ENCODE data around the gene NRBF2. TPM values are rescaled to one million over a fixed set of nuclear protein-coding genes. Genes with fewer than 3 reads are reported as not detected.

The NRBF2 gene
- total and polyA plus RNA-seq, 12 donors: 5.4 to 23.1 (median 13.9) TPM

DNA sequence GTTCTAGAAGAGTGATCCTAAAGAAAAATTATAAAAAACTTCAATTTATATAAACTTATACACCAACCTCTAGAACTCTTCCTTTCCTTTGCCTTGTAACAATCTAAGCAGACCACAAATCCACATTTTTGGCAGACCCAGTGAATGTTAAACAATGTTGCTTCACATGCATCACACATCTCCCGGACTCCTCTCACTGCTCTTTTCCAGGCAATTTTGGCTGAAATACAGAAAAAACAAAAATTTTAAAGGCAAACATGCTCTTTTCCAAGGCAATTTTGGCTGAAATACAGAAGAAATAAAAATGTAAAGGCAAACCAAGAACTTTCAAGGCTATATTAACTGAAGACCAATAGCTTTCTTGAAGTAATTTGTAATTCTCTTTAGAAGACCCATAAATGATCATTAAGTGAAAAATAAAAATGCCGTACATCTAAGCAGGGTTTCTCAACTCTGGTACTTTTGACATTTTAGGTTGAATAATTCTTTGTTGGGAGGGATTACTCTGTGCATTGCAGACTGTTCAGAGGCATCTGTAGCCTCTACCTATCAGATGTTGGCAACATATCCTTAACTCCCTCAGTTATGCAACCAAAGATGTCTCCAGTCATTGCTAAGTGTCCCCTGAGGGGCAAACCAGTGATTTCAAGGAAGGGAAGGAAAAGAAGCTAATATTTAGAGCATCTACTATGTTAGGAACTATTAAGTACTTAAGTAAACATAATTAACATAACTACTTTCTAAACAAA is 64.4 kb downstream of the NRBF2 start:
- Histone ChIP-seq H3K27ac (no peak overlapping the region), H3K9me3 (replicated peaks in 1 of 3) (no peaks in the 10 kb centered on the region), H3K36me3 (replicated peaks in 1 of 2) (peaks cover 0 to 17% of the 10 kb centered on the region in 2 donors), H3K27me3 (no peaks in the 10 kb centered on the region), H3K4me1 (replicated peaks in 1 of 2) (no peaks in the 10 kb centered on the region), H3K4me3 (no peak overlapping the region)
- 61 to 74% (median 67%) methylated on average over 2 of the region's 2 CpGs for whole genome bisulfite sequencing, 4 donors
- intact Hi-C loops (cut with DNase I): no loop called here
- no peak for TF ChIP-seq POLR2A (IDR thresholded peaks at IDR 0.05)
- TF ChIP-seq, protein P1, sequence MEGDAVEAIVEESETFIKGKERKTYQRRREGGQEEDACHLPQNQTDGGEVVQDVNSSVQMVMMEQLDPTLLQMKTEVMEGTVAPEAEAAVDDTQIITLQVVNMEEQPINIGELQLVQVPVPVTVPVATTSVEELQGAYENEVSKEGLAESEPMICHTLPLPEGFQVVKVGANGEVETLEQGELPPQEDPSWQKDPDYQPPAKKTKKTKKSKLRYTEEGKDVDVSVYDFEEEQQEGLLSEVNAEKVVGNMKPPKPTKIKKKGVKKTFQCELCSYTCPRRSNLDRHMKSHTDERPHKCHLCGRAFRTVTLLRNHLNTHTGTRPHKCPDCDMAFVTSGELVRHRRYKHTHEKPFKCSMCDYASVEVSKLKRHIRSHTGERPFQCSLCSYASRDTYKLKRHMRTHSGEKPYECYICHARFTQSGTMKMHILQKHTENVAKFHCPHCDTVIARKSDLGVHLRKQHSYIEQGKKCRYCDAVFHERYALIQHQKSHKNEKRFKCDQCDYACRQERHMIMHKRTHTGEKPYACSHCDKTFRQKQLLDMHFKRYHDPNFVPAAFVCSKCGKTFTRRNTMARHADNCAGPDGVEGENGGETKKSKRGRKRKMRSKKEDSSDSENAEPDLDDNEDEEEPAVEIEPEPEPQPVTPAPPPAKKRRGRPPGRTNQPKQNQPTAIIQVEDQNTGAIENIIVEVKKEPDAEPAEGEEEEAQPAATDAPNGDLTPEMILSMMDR (IDR thresholded peaks at IDR 0.05): no peak
- no peak for DNase-seq

DNA sequence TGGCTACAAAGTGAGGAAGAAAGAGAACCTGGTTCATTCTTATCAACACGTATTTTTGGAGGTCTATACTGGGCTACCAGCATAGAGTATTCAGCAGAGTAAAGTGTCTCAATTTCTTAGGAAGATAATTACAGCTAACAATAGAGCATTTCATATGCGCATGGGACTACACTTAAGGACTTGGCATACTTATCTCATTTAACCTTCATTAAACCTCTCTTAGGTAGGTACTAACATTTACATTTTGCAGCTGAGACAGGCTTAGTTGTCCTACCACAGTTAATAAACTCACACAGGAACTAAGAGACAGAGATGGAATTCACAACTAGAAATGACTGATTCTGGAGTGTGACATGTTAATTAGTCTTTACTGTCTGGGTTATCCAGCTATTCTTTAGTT is 66.6 kb downstream of the NRBF2 start:
- Histone ChIP-seq H3K9me3 (replicated peaks in 1 of 3) (no peaks in the 10 kb centered on the region), H3K36me3 (replicated peaks in 1 of 2) (peaks cover 0 to 5% of the 10 kb centered on the region in 2 donors), H3K27ac (no peak overlapping the region), H3K4me3 (no peak overlapping the region), H3K27me3 (no peaks in the 10 kb centered on the region), H3K4me1 (replicated peaks in 1 of 2) (peaks cover 0 to 3% of the 10 kb centered on the region in 2 donors)
- intact Hi-C loops (cut with DNase I): loop anchor here in 1 of 2 donors (10.0 kb wide), 1 partner anchor 425 kb away; no protein-coding TSS in a partner anchor
- no peak for TF ChIP-seq POLR2A (IDR thresholded peaks at IDR 0.05)
- TF ChIP-seq, protein P1 (IDR thresholded peaks at IDR 0.05): no peak
- no peak for DNase-seq
- 89 to 99% (median 95%) methylated on average over 2 of the region's 2 CpGs for WGBS, 4 donors

DNA sequence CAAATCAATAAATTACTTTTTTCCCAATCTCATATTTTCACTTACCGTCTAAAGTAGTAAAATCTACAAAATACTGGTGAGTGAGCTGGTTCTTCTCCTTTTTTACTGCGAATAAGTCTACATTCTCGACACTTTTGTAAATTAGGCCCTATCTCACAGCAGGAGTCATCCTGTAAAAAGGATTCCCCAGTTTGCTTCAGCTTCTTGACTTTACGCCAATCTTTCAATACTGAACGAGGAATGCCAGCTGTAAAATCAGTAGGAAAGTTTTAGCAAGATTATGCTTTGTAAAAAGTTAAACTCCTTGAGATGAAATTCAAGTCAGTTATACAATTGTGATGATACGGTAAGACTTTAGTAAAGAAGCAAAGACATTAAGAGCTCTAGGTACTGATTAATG is 67.3 kb downstream of the NRBF2 start:
- no peak overlapping the region for H3K4me3 ChIP-seq
- no peaks in the 10 kb centered on the region for H3K9me3 ChIP-seq (replicated peaks in 1 of 3)
- no peak for DNase-seq
- H3K27me3 ChIP-seq: no peaks in the 10 kb centered on the region
- intact Hi-C loops (cut with DNase I): loop anchor here in 1 of 2 donors (10.0 kb wide), 1 partner anchor 424 kb away; no protein-coding TSS in a partner anchor
- peaks cover 0 to 5% of the 10 kb centered on the region in 2 donors for H3K4me1 ChIP-seq (replicated peaks in 1 of 2)
- 68 to 72% (median 71%) methylated on average over 6 of the region's 6 CpGs for WGBS, 4 donors
- no peak overlapping the region for H3K27ac ChIP-seq
- TF ChIP-seq, protein P1 (IDR thresholded peaks at IDR 0.05): no peak
- TF ChIP-seq POLR2A (IDR thresholded peaks at IDR 0.05): no peak
- H3K36me3 ChIP-seq (replicated peaks in 1 of 2): peaks cover 0 to 5% of the 10 kb centered on the region in 2 donors

DNA sequence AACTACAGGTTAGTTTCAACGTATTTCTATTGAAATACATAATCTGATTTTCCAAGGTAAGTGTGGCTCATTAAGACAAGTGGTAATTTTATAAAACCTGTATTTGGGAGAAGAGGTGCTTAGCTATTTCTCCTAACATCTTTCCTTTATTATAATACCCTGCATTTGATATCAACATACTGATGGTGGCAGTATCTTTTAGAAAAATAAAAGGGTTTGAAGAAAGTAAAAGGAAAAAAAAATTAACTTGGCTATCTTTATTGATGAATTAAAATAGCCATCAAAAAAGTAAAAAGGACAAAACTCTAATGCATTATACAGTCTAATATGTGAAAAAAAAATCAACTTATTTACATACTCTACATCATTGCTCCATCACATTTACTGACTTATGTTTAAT is 68.0 kb downstream of the NRBF2 start:
- Histone ChIP-seq H3K36me3 (replicated peaks in 1 of 2) (peaks cover 0 to 5% of the 10 kb centered on the region in 2 donors), H3K27ac (no peak overlapping the region), H3K4me3 (no peak overlapping the region), H3K27me3 (no peaks in the 10 kb centered on the region), H3K4me1 (replicated peaks in 1 of 2) (peaks cover 0 to 10% of the 10 kb centered on the region in 2 donors), H3K9me3 (replicated peaks in 1 of 3) (no peaks in the 10 kb centered on the region)
- no peak for DNase-seq
- TF ChIP-seq, protein P1 (IDR thresholded peaks at IDR 0.05): no peak
- no peak for TF ChIP-seq POLR2A (IDR thresholded peaks at IDR 0.05)
- 0 to 1% (median 0%) methylated on average over 1 of the region's 1 CpG for WGBS, 4 donors
- intact Hi-C loops (cut with DNase I): loop anchor here in 1 of 2 donors (10.0 kb wide), 1 partner anchor 424 kb away; no protein-coding TSS in a partner anchor

Small RNA genes lying within 50 kb of the gene (small RNA-seq; reads per million reads assigned to genes)
- gene RNU6-543P: 0 reads per million in 2 donors
